Fibroblast of skin of left biceps (primary cell): Measurements from ENCODE around the gene FBXO33.

ENCODE experiments used
- DNase-seq, 2 experiments: peaks; one replicate each; pipeline ENCODE4 v3.0.0-alpha.2; 2013; ENCODE audit warnings: low read depth in 2 of 2

FBXO33 gene

DNA sequence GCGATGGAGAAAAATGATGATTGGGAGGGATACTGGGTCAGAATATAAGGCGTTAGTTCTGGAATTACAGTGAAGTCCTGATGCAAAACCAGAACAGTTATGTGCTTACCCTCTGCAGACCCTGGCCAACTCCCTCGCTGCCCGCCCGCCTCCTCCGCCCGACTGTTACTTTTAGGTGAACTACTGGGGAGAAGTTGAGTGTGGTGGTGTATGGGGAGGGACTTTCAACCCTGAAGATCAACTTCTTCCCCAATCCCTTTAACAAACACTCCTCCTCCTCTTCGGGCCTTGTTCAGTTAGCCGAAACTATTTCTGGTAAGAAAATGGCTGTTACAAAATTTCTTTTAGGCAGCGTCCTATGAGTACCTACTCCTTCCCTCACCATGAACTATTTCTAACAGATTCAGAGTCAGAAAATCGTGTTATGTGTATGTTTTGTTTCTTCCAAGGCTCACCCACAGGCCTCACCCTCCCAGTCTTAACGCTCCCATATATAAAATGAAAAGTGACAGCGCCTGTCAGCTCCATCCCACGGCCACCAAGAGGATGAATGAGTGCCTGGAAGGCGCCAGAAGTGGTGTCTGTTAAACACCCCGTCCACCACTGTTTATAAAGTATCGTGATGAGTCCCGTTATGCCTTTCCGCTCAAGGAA is 1.3 kb downstream of the FBXO33 start:
- DNase-seq = no peak

DNA sequence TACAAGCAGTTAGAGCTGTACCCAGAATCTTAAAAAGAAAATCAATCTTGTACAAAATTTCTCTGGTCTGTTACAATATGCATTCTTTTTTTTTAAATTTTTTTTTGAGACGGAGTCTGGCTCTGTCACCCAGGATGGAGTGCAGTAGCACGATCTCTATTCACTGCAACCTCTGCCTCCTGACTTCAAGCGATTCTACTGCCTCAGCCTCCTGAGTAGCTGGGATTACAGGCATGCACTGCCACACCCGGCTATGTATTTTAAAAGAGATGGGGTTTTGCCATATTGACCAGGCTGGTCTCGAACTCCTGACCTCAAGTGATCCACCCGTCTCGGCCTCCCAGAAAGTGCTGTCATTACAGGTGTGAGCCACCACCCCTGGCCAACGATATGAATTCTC is 4.1 kb downstream of the FBXO33 start:
- DNase-seq = no peak

DNA sequence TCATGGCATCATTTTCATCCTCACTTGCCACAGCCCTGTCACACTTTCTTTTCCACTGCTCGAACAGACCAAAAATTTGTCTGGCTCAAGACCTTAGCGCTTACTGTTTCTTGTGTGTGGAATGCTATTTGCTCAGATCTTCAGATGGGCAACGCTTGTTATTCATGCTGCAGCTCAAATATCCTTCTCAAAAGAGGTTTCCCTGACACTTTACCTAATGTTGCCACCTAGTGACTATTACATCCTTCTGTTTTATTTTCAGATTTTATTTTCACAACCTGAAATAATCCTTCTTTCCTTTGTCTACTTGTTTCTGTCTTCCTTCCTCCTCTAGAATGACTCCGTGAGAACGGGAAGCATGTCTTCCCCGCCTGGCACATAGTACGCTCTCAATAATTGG is 5.6 kb downstream of the FBXO33 start:
- peak; percentile 23 to 30 for DNase-seq

DNA sequence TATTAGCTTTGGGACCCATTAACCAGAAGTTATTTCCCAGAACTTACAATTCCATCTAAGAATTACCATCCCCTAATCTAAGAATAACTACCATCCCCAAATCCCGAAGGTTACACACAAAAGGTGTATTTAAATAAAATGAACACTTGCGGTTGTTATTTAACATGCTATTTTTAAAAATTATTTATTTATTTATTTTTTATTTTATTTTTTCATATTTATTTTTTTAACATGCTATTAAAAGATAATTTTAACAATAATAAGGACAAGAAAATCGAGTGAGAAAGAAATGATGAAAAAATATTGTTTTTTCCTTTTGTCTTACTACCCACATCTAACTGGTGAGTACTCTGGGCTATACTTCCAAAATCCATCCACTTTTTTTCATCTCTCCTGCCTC is 6.3 kb downstream of the FBXO33 start:
- no peak for DNase-seq

DNA sequence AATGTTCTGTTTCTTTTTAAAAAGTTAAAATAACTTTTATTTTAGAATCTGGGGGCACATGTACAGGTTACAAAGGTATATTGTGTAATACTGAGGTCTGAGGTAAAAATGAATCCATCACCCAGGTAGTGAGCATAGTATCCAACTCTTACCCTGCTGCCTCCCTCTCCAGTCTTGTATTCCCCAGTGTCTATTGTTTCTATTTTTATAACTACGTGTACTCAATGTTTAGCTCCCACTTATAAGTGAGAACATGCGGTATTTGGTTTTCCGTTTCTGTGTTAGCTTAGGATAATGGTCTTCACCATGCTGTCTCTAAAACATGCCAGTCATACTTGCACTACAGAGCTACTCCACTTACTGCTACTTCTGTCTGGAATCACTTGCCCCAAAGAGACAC is 8.4 kb downstream of the FBXO33 start:
- DNase-seq = no peak

DNA sequence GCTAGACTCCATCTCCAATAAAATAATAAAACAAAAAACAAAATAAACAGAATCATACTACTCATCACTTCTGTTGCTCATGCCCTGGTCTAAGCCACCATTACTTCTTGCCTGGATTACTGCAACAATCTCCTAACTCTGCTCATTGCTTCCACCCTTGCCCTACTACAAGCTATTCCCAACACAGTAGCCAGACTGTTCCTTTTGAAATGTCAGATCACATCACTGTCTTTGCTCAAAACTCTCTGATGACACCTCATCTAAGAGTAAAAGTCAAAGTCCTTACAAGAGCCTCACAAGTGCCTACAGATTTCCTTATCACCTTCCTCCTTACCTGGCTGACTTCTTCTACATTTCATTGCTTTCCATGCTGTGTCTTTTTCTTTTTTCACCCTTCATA is 10.0 kb downstream of the FBXO33 start:
- DNase-seq = no peak

DNA sequence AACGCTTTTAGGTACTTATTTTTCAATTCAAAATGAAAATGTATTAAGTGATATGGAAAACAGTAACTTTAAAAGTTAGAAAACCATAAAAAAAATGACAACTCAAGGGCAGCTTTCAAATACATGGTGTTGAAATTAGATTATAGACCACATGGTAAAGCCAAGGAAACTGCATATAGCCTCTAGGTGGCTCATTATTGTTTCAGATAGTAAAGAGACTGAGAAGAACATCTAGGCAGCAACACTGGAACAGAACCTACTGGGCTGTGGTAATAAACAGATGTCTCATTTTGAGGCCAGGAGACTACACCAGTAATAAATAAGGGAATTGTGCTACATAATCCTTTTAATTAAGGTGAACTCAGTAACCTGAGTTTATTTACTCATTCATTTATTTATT is 13.0 kb downstream of the FBXO33 start:
- no peak for DNase-seq

DNA sequence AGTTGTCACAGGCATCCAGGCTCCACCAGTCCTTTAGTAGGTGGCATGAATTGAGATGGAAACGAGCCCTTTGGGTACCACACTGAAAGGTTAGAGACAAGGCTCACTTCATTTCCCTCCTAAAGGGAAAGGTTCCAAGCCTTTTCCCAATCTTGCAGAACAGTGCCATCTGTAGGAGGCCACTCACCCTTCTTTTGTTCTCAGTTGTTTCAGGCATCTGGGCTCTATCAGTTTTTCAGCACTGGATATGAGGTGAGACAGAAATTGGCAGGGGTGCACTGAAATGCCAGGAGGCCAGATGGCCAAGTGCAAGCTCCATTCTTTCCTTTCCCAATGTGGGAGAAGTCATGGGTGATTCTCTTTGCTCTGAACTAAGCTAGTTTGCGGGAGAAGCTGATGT is 15.2 kb downstream of the FBXO33 start:
- DNase-seq = no peak

DNA sequence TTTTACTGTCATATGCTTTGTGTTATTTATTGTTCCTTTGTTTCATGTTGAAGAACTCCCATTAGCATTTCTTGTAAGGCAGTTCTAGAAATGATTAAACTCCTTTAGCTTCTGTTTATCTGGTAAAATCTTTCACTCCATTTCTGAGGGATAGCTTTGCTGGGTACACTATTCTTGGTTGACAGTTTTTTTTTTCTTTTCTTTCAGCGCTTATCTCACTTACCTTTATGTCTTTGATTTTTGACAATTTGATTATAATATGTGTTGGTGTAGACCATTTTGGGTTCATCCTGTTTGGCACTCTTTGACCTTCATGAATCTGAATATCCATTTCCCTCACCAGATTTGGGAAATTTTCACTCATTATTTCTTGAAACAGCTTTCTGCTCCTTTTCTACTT is 16.2 kb downstream of the FBXO33 start:
- no peak for DNase-seq

DNA sequence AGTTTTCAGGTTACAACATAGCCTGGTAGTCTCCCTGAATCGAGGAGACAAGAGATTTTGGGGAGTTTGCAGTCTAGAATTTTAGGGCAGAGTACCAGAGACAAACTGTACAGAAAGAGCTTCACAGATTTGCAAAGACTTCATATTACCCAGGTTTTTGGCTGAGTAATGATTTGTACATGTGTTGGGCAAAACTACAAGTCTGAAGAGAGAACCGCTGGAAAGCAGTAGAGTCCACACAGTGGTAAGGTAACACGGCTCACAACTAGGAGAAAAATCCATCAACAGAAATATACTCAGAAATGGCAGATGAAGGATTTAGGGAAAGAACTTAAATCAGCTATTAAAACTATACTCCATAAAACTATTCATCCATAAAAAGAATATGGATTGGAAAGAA is 25.7 kb downstream of the FBXO33 start:
- DNase-seq = no peak

DNA sequence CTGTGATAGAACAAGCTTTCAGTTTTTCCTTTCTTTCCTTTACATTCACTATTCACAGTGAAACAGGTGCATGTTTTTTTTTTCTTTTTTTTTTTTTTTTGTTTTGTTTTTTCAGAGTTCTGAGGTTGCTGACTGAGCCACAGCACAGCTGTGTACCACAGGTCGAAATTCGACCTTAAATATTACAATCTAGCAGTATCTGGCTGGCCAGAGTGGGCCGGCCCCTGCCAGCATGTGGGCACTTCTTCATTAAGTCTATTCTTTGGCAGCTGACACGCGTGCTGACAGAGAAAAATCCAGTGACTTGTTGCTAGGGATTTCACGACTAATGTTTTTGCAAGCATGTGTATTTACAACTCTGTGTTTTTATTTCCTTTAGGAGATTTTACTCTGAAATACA is 33.9 kb downstream of the FBXO33 start:
- DNase-seq = no peak

DNA sequence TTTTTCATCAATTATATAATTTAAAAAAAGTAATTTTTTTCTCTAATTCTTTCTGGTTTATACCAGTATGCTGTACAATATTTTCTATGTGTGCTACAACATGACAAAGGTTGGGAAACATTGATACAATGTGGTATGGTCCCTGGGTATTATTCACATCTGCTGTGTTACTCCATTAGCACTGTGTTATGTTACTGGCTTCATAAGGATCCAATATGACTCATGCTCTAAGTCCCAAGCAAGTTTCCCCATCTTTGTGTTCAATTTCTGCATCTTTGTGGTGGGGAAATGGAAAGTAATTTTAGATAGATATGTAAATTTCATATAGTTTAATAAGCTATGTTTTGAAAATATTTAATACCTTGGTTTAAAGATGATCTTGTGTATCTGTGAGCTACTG is 35.8 kb downstream of the FBXO33 start:
- DNase-seq = peak in 1 of 2 experiments; percentile 7

DNA sequence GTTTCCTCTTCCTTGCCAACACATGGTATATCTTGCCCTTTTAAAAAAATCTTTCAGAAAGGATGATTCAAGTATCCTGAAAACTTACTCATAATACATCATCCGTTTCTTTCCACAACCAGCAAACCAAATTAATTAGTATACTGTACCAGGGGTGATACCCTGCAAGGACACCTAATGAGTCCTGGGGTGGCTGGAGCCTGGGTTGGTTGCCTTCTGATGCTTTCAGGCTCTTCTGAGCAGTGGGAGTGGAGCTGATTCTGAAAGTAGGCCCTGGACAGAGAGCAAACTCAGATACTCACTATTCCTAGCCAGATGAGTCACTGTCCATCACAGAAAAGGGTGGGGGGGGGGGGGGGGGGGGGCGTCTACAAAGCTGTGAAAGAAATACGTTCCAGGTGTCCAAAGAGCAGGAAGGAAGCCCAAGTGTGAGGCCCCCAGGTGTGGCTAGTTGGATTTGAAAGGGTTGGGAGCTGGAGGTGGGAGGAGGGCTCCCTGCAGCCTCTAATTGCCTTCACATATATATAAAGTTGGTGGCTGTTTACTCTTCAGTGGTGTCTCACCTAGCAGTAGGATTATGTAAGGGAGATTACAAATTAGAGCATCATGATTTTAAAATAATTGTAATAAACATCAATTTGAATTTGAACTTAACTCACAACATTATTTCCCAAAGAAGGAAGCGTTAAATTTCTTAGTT is 36.5 kb downstream of the FBXO33 start:
- no peak for DNase-seq

DNA sequence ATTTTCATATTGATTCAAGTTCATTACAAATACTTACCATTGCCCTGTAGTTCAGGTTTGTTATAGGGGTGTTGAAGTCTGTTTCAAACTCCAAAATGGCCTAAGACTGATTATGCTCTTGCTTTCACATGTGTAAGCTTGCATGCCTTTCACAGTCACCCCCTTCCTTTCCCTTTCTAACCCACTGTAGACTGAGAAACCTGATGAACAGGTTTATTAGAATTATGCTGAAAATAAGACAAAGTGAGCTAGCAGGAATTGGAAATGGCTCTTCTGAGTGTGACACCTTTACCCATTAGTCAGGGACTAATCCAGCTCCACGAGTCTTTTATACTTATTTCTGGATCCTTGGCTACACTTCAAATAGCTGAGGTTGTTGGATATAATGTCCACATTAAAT is 38.9 kb downstream of the FBXO33 start:
- no peak for DNase-seq

DNA sequence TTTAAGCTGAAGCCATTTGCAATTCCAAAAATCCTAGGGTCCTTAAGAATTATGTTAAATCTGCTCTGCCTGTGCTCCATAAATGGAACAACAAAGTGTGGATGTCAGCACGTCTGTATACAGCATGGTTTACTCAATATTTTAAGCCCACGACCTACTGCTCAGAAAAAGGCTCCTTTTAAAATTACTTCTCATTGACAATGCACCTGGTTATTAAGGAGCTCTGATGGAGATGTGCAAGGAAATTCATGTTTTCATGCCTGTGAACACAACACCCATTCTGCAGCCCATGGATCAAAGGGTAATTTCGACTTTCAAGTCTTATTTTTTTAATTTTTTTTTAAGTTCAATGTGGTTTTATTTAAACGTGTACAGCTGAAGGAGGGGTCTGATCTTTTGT is 48.1 kb downstream of the FBXO33 start:
- no peak for DNase-seq

DNA sequence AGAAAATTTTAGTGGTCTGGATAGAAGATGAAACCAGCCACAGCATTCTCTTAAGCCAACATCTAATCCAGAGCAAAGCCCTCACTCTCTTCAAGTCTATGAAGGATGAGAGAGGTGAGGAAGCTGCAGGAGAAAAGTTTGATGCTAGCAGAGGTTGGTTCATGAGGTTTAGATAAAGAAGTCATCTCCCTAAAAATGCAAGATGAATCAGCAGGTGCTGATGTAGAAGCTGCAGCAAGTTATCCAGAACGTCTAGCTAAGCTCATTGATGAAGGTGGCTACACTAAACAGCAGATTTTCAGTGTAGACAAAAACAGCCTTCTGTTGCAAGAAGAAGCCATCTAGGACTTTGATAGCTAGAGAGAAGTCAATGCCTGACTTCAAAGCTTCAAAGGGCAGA is 48.5 kb downstream of the FBXO33 start:
- no peak for DNase-seq

DNA sequence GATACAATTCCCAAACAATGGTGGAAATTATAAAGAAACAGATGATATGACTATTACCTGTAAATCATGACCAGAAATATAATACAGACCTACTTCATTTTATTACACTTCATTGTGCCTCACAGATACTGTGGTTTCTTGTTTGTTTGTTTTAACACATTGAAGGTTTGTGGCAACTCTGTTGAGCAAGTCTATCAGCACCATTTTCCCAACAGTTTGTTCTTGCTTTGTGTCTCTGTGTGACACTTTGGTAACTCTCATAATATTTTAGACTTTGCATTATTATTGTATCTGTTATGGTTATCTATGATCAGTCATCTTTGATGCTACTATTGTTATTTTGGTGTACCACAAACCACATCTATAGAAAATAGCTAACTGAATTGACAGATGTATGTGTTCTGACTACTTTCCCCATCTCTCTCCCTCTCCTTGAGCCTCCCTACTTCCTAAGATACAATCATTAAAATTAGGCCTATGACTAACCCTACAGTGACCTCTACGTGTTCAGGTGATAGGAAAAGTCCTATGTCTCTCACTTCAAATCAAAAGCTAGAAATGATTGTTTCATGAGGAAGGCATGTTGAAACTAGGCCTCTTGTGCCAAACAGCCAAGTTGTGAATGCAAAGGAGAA is 49.1 kb downstream of the FBXO33 start:
- DNase-seq = no peak

DNA sequence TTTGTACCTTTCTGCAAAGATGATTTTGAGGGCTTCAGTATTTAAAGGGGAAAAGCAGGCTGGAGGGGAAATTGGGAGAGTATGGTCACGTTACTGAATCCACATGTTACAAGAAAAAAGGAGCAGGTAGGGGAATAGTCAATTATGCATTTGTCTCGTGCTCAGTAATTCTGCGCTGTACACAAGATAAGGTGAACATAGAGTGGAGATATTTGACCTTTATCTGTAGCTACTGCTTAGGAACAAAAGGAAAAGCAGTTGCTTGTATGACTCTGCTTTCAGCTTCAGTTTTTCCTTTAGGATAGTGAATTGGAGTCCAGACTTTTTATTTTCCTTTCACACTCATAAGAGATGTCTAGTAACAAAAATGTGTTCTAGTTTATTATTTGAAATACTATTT is 49.8 kb downstream of the FBXO33 start:
- DNase-seq = no peak

DNA sequence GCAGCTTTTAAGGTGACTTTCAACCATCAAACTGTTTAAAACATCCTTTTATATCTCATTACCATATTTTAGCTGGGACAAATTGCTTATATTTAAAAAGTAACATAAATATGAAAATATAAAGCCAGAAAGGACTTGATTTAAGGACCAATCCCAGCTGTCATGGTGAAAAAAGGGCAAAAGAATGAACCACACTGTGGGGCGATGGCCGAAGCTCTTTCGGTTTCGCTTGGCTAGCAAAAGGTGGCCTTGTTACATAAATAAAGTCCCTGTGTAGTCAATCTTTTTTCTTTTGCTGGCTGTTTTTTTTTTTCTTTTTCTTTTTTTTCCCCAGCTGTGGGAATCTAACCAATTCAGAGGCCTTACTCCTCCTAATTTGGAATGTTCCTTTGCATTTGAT is 50.9 kb downstream of the FBXO33 start:
- no peak for DNase-seq

DNA sequence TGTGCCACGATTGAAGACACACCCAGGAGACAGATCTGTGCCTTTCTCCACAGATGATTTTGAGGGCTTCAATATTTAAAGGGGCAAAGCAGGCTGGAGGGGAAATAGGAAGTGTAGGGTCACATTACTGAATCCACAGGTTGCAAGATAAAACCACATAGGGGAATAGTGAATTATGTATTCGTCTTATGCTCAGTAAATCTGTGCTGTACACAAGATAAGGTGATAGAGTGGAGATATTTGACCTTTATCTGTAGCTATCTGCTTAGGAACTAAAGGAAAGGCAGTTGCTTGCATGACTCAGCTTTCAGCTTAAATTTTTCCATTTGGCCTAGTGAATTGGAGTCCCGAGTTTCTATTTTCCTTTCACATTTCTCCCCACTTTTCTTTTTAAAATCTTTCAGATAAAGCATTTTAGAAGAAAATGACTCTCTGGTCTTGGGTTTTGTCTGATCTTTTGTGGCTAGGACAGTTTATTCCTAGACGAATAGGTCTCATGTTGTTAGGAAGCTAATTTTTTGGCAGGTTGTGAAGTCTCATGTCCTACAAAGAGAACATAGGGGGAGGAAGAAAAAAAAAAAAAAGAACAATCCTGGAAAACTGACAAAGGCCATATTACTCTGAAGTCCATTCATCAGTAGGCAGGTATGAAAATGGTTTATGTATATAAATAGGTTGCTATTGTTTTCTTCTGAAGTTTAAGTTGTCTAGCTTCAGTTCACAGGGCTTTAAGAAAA is 55.4 kb downstream of the FBXO33 start:
- DNase-seq = no peak

DNA sequence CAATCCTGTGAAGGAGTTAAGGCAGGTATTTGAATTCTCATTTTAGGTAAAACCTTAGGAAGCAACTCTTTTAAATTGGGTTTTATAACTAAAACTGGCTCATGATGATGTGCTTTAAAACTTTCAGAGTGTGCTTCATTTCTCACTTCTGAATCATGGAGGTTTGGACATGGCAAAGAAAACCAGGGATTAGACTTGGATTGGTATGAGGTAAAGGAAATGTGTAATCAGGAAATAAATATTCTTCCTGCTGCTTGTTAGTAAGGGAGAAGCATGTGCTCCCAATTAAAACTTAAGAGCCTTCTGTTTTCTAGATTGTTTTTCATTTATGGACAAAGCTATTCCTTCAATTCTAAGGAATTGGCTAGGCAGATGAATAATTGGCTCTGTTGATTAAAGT is 57.4 kb downstream of the FBXO33 start:
- DNase-seq = peak; percentile 48 to 54

DNA sequence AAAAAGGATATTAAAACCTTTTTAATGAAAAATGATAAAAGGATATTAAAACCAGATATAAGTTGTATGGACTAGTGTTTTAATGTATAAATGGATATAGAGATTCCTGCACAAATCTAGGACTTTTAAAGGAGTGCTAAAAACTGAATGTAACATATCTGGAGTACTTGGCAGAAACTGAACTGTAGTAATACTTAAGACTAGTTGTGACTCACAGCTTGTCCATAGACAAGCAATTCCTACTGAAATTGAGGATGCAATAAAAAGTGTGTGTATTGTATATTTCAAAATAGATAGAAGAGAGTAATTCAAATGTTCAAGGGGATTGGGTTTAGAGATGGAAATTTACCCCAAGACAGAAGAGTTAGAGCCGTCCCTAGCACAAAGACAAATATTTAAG is 59.6 kb downstream of the FBXO33 start:
- peak in 1 of 2 experiments; percentile 5 for DNase-seq

DNA sequence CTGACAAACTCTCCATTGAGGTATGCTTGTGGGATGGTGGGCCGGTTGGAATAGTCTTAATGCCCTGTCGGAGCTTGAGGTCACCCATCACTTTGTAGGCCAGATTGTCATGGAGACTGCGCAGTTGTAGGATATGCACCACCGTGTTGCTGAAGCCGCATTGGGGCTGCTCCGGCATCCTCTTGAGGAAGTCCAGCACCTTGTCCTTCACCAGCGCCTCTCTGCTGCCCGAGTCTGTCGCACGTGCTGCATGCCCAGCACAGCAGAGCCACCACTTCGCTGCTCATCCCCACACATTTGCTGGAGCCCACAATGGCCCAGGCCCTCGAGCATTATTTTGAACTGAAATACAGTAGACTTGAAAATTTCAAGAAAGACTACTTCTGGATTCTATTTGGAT is 61.8 kb downstream of the FBXO33 start:
- no peak for DNase-seq
